K562 (cell line): ENCODE measurements around the gene NFKBIB. TPM values are rescaled to one million over a fixed set of nuclear protein-coding genes. Genes with fewer than 3 reads are reported as not detected.

Source experiments
- FOXK1 ChIP-seq: sonication (generic); formaldehyde crosslinking; IDR thresholded peaks from 2 replicates; pipeline ENCODE4 v1.8.0; 2022; ENCODE audit warnings: missing genetic modification reagents, mild to moderate bottlenecking, borderline replicate concordance
- NFIX ChIP-seq: fragments of 250-450 bp; sonication (Bioruptor Pico); IDR thresholded peaks from 2 replicates; pipeline ENCODE4 v1.4.0; 2020; ENCODE audit warnings: low read depth, mild to moderate bottlenecking, moderate library complexity
- NRF1 ChIP-seq, 2 experiments: fragments of 450-650 bp; IDR thresholded peaks in 1 of 2; conservative IDR thresholded peaks in 1 of 2; 2 replicates each; pipeline ENCODE4 v1.6.1; 2014; ENCODE audit warnings: mild to moderate bottlenecking in 2 of 2
- PHF8 ChIP-seq: fragments of 200-600 bp; sonication (generic); IDR thresholded peaks from 2 replicates; pipeline ENCODE4 v1.6.1; 2012; ENCODE audit warnings: mixed run types, mild to moderate bottlenecking, inconsistent platforms, low read length, moderate library complexity, borderline replicate concordance
- TARDBP ChIP-seq: fragments of 450-650 bp; IDR thresholded peaks from 2 replicates; pipeline ENCODE4 v1.6.1; 2016
- TBL1XR1 ChIP-seq, 2 experiments: IDR thresholded peaks; 2 replicates each; pipeline ENCODE4 v1.6.1; 2012; ENCODE audit warnings: improper control_type of control experiment in 2 of 2, low read length in 2 of 2, mild to moderate bottlenecking in 1 of 2
- TEAD1 ChIP-seq, 2 experiments: fragments of 450-650 bp in 1 of 2; sonication (generic) in 1 of 2; formaldehyde crosslinking; IDR thresholded peaks; 2 replicates each; pipeline versions ENCODE4 v1.4.0 to v1.8.0; 2020 to 2022; ENCODE audit warnings: mild to moderate bottlenecking in 2 of 2, missing genetic modification reagents in 1 of 2
- ZNF316 ChIP-seq: fragments of 450-650 bp; IDR thresholded peaks from 2 replicates; pipeline ENCODE4 v1.6.1; 2016
- polyA plus RNA-seq, 8 experiments: library from polyadenylated mRNA; depleted of rRNA in 4 of 8; stranded (reverse) in 5 of 8; unstranded in 3 of 8; fragments of >200 nt; fragmentation: Nextera tagmentation in 2 of 8; fragmentation: Illumina TruSeq in 1 of 8; extraction: Ambion mirVana in 2 of 8; extraction: Trizol in 1 of 8; gene quantifications; 2 replicates each; pipeline versions ENCODE4 v1.2.1 to v1.2.3, GENCODE V29; 2011 to 2014; ENCODE audit warnings: inconsistent platforms in 1 of 8, missing spikeins in 1 of 8
- total RNA-seq, 7 experiments: library from RNA; depleted of rRNA in 6 of 7; stranded (reverse); fragments of >200 nt in 6 of 7; fragmentation: Illumina TruSeq in 2 of 7; extraction: Trizol in 2 of 7; gene quantifications; 2 replicates each; pipeline versions ENCODE4 v1.2.1 to v1.2.3, GENCODE V29; 2011 to 2021; ENCODE audit warnings: low replicate concordance in 1 of 7
- TF ChIP-seq, protein P1 (sequence below): fragments of 200-800 bp; sonication (Bioruptor generic); IDR thresholded peaks from 2 replicates; pipeline ENCODE4 v1.6.1; 2017; ENCODE audit warnings: missing genetic modification characterization, missing compliant biosample characterization
- TF ChIP-seq, protein P2 (sequence below): IDR thresholded peaks from 2 replicates; pipeline ENCODE4 v1.6.1; 2014; ENCODE audit warnings: antibody characterized with exemption
- TF ChIP-seq, protein P3 (sequence below), 2 experiments: IDR thresholded peaks in 1 of 2; conservative IDR thresholded peaks in 1 of 2; 2 replicates each; pipeline ENCODE4 v1.6.1; 2016; ENCODE audit warnings: low read depth in 2 of 2, mild to moderate bottlenecking in 1 of 2, missing compliant biosample characterization in 1 of 2, missing genetic modification characterization in 1 of 2, moderate library complexity in 1 of 2
- TF ChIP-seq, protein P4 (sequence below): sonication (generic); formaldehyde crosslinking; IDR thresholded peaks from 2 replicates; pipeline ENCODE4 v1.9.0; 2022; ENCODE audit warnings: mild to moderate bottlenecking, missing genetic modification reagents
- TF ChIP-seq, protein P5 (sequence below), 2 experiments: IDR thresholded peaks; 2 replicates each; pipeline ENCODE4 v1.6.1; 2011; ENCODE audit warnings: borderline replicate concordance in 1 of 2, control low read depth in 1 of 2, low read depth in 1 of 2, low read length in 1 of 2, mild to moderate bottlenecking in 1 of 2, mixed read lengths in 1 of 2, moderate library complexity in 1 of 2; ENCODE audit not compliant: insufficient read depth in 1 of 2, insufficient read length in 1 of 2, poor library complexity in 1 of 2, severe bottlenecking in 1 of 2; ENCODE audit errors: extremely low read depth in 1 of 2

The NFKBIB gene
- total and polyA plus RNA-seq, 9 of the 15 experiments (the other 6 are each of a cell fraction or from before 2014, with no cell fraction given), result 1.5 to 44.9 (median 10.4) TPM

DNA sequence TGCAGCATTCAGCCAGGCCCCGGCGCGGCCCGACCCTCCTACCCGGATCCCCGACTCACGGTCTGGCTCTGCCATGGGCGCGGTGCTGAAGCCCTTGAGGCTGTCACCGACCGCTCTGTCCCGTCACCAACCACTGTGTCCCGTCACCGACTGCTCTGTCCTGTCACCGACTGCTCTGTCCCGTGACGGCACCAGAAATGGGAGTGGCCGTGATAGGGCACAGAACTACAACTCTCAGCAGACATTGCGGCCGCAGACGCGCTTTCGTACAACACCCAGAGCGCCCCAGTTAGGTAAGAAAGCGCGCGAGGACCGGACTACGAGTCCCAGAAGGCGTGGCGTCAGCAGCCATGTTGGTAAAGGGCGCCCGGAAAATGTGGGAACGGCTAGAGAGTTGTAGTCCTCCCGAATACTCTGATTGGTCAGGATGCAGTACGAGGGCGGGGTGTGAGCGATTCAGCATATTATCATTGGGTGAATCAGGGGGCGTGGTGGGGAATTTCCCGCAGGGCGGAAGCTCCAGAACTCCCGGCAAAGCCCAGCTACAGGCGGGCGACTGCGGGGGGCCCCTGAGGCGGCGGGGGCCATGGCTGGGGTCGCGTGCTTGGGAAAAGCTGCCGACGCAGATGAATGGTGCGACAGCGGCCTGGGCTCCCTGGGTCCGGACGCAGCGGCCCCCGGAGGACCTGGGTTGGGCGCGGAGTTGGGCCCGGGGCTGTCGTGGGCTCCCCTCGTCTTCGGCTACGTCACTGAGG, at the start of gene NFKBIB, which contains the start of gene SIRT2 (continued):
- TF ChIP-seq TARDBP (peak; percentile 98), PHF8 (peak; percentile 69; the same call in 1 of the 2 replicates), TEAD1 (CRISPR knock-in tag; IDR thresholded peaks at IDR 0.05) (peak; percentile 54 to 86; a peak in 2 of 4 replicates), ZNF316 (peak; percentile 89), NFIX (no peak), FOXK1 (CRISPR knock-in tag) (no peak), NRF1 (conservative IDR thresholded peaks at IDR 0.05 in 1 of 2, IDR thresholded peaks at IDR 0.05 in 1 of 2) (peak; percentile 72 to 79), TBL1XR1 (IDR thresholded peaks at IDR 0.05; ENCODE audit: low read length in 2 of 2) (peak; percentile 10 to 78; a peak in 2 of 4 replicates)
- TF ChIP-seq, protein P1, sequence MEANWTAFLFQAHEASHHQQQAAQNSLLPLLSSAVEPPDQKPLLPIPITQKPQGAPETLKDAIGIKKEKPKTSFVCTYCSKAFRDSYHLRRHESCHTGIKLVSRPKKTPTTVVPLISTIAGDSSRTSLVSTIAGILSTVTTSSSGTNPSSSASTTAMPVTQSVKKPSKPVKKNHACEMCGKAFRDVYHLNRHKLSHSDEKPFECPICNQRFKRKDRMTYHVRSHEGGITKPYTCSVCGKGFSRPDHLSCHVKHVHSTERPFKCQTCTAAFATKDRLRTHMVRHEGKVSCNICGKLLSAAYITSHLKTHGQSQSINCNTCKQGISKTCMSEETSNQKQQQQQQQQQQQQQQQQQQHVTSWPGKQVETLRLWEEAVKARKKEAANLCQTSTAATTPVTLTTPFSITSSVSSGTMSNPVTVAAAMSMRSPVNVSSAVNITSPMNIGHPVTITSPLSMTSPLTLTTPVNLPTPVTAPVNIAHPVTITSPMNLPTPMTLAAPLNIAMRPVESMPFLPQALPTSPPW (CRISPR knock-in tag), result peak; percentile 85
- TF ChIP-seq, protein P2, sequence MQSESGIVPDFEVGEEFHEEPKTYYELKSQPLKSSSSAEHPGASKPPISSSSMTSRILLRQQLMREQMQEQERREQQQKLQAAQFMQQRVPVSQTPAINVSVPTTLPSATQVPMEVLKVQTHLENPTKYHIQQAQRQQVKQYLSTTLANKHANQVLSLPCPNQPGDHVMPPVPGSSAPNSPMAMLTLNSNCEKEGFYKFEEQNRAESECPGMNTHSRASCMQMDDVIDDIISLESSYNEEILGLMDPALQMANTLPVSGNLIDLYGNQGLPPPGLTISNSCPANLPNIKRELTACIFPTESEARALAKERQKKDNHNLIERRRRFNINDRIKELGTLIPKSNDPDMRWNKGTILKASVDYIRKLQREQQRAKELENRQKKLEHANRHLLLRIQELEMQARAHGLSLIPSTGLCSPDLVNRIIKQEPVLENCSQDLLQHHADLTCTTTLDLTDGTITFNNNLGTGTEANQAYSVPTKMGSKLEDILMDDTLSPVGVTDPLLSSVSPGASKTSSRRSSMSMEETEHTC, result peak; percentile 51
- TF ChIP-seq, protein P3, sequence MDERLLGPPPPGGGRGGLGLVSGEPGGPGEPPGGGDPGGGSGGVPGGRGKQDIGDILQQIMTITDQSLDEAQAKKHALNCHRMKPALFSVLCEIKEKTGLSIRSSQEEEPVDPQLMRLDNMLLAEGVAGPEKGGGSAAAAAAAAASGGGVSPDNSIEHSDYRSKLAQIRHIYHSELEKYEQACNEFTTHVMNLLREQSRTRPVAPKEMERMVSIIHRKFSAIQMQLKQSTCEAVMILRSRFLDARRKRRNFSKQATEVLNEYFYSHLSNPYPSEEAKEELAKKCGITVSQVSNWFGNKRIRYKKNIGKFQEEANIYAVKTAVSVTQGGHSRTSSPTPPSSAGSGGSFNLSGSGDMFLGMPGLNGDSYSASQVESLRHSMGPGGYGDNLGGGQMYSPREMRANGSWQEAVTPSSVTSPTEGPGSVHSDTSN (CRISPR knock-in tag; IDR thresholded peaks at IDR 0.05; ENCODE audit: low read depth), result peak; percentile 28; the same call in 1 of the 2 replicates
- TF ChIP-seq, protein P3 (tag; conservative IDR thresholded peaks at IDR 0.05; ENCODE audit: low read depth), result no peak
- TF ChIP-seq, protein P4, sequence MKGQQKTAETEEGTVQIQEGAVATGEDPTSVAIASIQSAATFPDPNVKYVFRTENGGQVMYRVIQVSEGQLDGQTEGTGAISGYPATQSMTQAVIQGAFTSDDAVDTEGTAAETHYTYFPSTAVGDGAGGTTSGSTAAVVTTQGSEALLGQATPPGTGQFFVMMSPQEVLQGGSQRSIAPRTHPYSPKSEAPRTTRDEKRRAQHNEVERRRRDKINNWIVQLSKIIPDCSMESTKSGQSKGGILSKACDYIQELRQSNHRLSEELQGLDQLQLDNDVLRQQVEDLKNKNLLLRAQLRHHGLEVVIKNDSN, result peak; percentile 80
- TF ChIP-seq, protein P5, sequence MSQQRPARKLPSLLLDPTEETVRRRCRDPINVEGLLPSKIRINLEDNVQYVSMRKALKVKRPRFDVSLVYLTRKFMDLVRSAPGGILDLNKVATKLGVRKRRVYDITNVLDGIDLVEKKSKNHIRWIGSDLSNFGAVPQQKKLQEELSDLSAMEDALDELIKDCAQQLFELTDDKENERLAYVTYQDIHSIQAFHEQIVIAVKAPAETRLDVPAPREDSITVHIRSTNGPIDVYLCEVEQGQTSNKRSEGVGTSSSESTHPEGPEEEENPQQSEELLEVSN (IDR thresholded peaks at IDR 0.05; ENCODE audit: borderline replicate concordance in 1 of 2, extremely low read depth in 1 of 2, insufficient read depth in 1 of 2, insufficient read length in 1 of 2, low read depth in 1 of 2, low read length in 1 of 2, poor library complexity in 1 of 2, severe bottlenecking in 1 of 2), result peak in 1 of 2 experiments; percentile 66
